DOHH2 (cell line): ENCODE data around the gene PCCB.

Experiments
- EZH2phosphoT487 ChIP-seq: fragments of 200-600 bp; sonication (generic); IDR thresholded peaks from 2 replicates; pipeline ENCODE4 v1.6.1; 2017; ENCODE audit warnings: borderline replicate concordance, mild to moderate bottlenecking, antibody characterized with exemption, low read length, moderate library complexity, mixed read lengths
- TF ChIP-seq, protein P1 (sequence below): fragments of 200-600 bp; sonication (generic); IDR thresholded peaks from one replicate; pipeline ENCODE4 v1.5.1; 2014; ENCODE audit warnings: antibody characterized with exemption, mild to moderate bottlenecking, low read depth, low read length; ENCODE audit not compliant: poor library complexity, severe bottlenecking

DNA sequence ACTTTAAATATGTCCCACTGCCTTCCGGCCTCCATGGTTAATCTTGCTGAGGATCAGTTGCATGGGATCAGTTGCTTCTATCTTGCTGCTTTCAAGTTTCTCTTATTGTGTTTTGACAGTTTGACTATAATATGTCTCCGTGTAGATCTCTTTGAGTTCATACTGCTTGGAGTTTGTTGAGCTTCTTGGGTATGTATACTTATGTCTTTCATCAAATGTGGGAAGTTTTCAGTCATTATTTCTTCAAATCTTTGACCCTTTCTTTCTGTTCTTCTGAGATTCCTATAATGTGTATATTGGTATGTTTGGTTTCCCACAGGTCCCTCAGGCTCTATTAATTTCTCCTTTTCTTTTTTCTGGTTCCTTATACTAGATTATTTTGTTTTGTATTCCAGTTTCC lies 30.8 kb downstream of the PCCB start:
- TF ChIP-seq, protein P1, sequence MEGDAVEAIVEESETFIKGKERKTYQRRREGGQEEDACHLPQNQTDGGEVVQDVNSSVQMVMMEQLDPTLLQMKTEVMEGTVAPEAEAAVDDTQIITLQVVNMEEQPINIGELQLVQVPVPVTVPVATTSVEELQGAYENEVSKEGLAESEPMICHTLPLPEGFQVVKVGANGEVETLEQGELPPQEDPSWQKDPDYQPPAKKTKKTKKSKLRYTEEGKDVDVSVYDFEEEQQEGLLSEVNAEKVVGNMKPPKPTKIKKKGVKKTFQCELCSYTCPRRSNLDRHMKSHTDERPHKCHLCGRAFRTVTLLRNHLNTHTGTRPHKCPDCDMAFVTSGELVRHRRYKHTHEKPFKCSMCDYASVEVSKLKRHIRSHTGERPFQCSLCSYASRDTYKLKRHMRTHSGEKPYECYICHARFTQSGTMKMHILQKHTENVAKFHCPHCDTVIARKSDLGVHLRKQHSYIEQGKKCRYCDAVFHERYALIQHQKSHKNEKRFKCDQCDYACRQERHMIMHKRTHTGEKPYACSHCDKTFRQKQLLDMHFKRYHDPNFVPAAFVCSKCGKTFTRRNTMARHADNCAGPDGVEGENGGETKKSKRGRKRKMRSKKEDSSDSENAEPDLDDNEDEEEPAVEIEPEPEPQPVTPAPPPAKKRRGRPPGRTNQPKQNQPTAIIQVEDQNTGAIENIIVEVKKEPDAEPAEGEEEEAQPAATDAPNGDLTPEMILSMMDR = no peak
- TF ChIP-seq EZH2phosphoT487 = no peak
